Left kidney (tissue), 2 donors: ENCODE measurements around the gene FHIT. TPM values are rescaled to one million over a fixed set of nuclear protein-coding genes. Genes with fewer than 3 reads are reported as not detected.
A peak's percentile ranks its signal among the peaks of the same experiment; 100 is the strongest.

Experiments used
- DNase-seq: peaks from one replicate; pipeline ENCODE4 v3.0.0-alpha.2; 2013
- polyA plus RNA-seq: library from polyadenylated mRNA; unstranded; fragments of 120-200 nt; gene quantifications from one replicate; pipeline ENCODE4 v1.2.1, GENCODE V29; 2013; ENCODE audit not compliant: insufficient read length

The FHIT gene
- polyA plus RNA-seq, 1 donor, result 25.0 TPM

GRCh38 chr3:60047426-60048200, 1203.6 kb downstream of the FHIT start:
- DNase-seq, result no peak

- no peak for DNase-seq
These were observed 1205.0 kb downstream of the FHIT start for GRCh38 chr3:60046210-60046609.

- DNase-seq, result no peak
These were observed 1205.6 kb downstream of the FHIT start for GRCh38 chr3:60045686-60046085.

- no peak for DNase-seq
These were observed 1214.4 kb downstream of the FHIT start for GRCh38 chr3:60036803-60037202.

- DNase-seq, result no peak
These were observed 1217.3 kb downstream of the FHIT start for GRCh38 chr3:60033901-60034453.

- no peak for DNase-seq
These were observed 1220.3 kb downstream of the FHIT start for GRCh38 chr3:60030982-60031381.

GRCh38 chr3:60028233-60028632, 1223.0 kb downstream of the FHIT start:
- DNase-seq, result no peak

GRCh38 chr3:60027335-60027734, 1223.9 kb downstream of the FHIT start:
- DNase-seq, result no peak

GRCh38 chr3:60025096-60026050, 1225.9 kb downstream of the FHIT start:
- peak; percentile 31 for DNase-seq

- DNase-seq, result no peak
These were observed 1226.9 kb downstream of the FHIT start for GRCh38 chr3:60024400-60024799.

GRCh38 chr3:60023189-60023588, 1228.1 kb downstream of the FHIT start:
- no peak for DNase-seq

- no peak for DNase-seq
These were observed 1233.6 kb downstream of the FHIT start for GRCh38 chr3:60017631-60018030.

GRCh38 chr3:60015032-60015705, 1236.1 kb downstream of the FHIT start:
- no peak for DNase-seq

- no peak for DNase-seq
These were observed 1238.0 kb downstream of the FHIT start for GRCh38 chr3:60013241-60013640.

GRCh38 chr3:60011218-60011617, 1240.0 kb downstream of the FHIT start:
- no peak for DNase-seq

- DNase-seq, result no peak
These were observed 1240.5 kb downstream of the FHIT start for GRCh38 chr3:60010781-60011180.

GRCh38 chr3:60009931-60010478, 1241.2 kb downstream of the FHIT start:
- no peak for DNase-seq

- DNase-seq, result no peak
These were observed 1249.9 kb downstream of the FHIT start for GRCh38 chr3:60001369-60001768.

- no peak for DNase-seq
These were observed 1250.7 kb downstream of the FHIT start for GRCh38 chr3:60000311-60001105.

GRCh38 chr3:59998058-59998457, 1253.2 kb downstream of the FHIT start:
- DNase-seq, result no peak

GRCh38 chr3:59997583-59997982, 1253.7 kb downstream of the FHIT start:
- DNase-seq, result no peak
